Measurements from ENCODE around the gene ERMN.
A peak's percentile ranks its signal among the peaks of the same experiment; 100 is the strongest.

ERMN gene

GRCh38 chr2:157329524-157329923 is 3.9 kb upstream of the ERMN start:
- DNase-seq (ENCODE audit: low read depth) = no peak

GRCh38 chr2:157327621-157328500 is 2.2 kb upstream of the ERMN start:
- peak; percentile 84 for DNase-seq (ENCODE audit: low read depth)

GRCh38 chr2:157327200-157327599 is 1.6 kb upstream of the ERMN start:
- DNase-seq (ENCODE audit: low read depth) = no peak

- no peak for DNase-seq (ENCODE audit: low read depth)
Measured at GRCh38 chr2:157326698-157327097, 1.1 kb upstream of the ERMN start.

- no peak for DNase-seq (ENCODE audit: low read depth)
Measured at GRCh38 chr2:157324331-157324843, 1.2 kb downstream of the ERMN start.

- no peak for DNase-seq (ENCODE audit: low read depth)
Measured at GRCh38 chr2:157322432-157322831, 3.2 kb downstream of the ERMN start.

GRCh38 chr2:157321466-157321865 is 4.2 kb downstream of the ERMN start:
- no peak for DNase-seq (ENCODE audit: low read depth)

GRCh38 chr2:157320409-157320808 is 5.2 kb downstream of the ERMN start:
- no peak for DNase-seq (ENCODE audit: low read depth)

GRCh38 chr2:157319795-157320194 is 5.8 kb downstream of the ERMN start:
- no peak for DNase-seq (ENCODE audit: low read depth)

- DNase-seq (ENCODE audit: low read depth) = no peak
Measured at GRCh38 chr2:157318884-157319283, 6.7 kb downstream of the ERMN start.

- DNase-seq (ENCODE audit: low read depth) = no peak
Measured at GRCh38 chr2:157315901-157316300, 9.7 kb downstream of the ERMN start.

- no peak for DNase-seq (ENCODE audit: low read depth)
Measured at GRCh38 chr2:157312866-157313486, 12.6 kb downstream of the ERMN start.

GRCh38 chr2:157311706-157312105 is 13.9 kb downstream of the ERMN start:
- no peak for DNase-seq (ENCODE audit: low read depth)

GRCh38 chr2:157309878-157310277 is 15.7 kb downstream of the ERMN start:
- DNase-seq (ENCODE audit: low read depth) = no peak

- DNase-seq (ENCODE audit: low read depth) = no peak
Measured at GRCh38 chr2:157307021-157307420, 18.6 kb downstream of the ERMN start.

- DNase-seq (ENCODE audit: low read depth) = no peak
Measured at GRCh38 chr2:157305723-157306110, 19.9 kb downstream of the ERMN start.

GRCh38 chr2:157304811-157305722 is 20.6 kb downstream of the ERMN start:
- no peak for DNase-seq (ENCODE audit: low read depth)

- DNase-seq (ENCODE audit: low read depth) = no peak
Measured at GRCh38 chr2:157303612-157304011, 22.0 kb downstream of the ERMN start.

GRCh38 chr2:157302492-157303099 is 23.0 kb downstream of the ERMN start:
- peak; percentile 15 for DNase-seq (ENCODE audit: low read depth)

GRCh38 chr2:157301307-157301706 is 24.3 kb downstream of the ERMN start:
- no peak for DNase-seq (ENCODE audit: low read depth)

GRCh38 chr2:157296958-157297357 is 28.7 kb downstream of the ERMN start:
- DNase-seq (ENCODE audit: low read depth) = no peak

GRCh38 chr2:157296490-157296889 is 29.1 kb downstream of the ERMN start:
- no peak for DNase-seq (ENCODE audit: low read depth)
